OCI-LY3 (cell line): ENCODE data around the gene DPF3.

Experiments
- EZH2phosphoT487 ChIP-seq: fragments of 200-600 bp; shearing (Covaris generic); IDR thresholded peaks from 2 replicates; pipeline ENCODE4 v1.6.1; 2018; ENCODE audit warnings: antibody characterized with exemption, mixed run types, low read depth
- TF ChIP-seq, protein P1 (sequence below): fragments of 200-600, 300-600 bp; sonication (generic); IDR thresholded peaks from 2 replicates; pipeline ENCODE4 v1.5.1; 2014; ENCODE audit warnings: antibody characterized with exemption, low read length, low read depth

DNA sequence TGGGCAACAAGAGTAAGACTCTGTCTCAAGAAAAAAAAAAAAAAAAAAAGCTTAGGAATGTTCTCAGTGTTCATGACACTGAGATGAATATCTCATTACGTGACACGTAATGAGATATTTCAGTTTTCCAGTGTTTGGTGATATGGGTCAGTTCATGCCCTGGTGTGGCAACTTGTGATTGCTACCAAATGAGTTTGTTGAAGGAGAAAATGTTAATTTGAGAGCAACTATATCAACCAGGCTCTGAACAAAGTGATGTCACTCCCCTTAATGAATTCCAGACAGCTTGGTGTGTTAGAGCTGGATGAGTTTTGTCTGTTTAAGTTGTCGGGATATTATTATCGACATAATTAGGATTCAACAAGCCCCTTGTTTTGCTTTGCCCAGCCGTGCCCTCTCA lies 211.7 kb downstream of the DPF3 start:
- TF ChIP-seq, protein P1, sequence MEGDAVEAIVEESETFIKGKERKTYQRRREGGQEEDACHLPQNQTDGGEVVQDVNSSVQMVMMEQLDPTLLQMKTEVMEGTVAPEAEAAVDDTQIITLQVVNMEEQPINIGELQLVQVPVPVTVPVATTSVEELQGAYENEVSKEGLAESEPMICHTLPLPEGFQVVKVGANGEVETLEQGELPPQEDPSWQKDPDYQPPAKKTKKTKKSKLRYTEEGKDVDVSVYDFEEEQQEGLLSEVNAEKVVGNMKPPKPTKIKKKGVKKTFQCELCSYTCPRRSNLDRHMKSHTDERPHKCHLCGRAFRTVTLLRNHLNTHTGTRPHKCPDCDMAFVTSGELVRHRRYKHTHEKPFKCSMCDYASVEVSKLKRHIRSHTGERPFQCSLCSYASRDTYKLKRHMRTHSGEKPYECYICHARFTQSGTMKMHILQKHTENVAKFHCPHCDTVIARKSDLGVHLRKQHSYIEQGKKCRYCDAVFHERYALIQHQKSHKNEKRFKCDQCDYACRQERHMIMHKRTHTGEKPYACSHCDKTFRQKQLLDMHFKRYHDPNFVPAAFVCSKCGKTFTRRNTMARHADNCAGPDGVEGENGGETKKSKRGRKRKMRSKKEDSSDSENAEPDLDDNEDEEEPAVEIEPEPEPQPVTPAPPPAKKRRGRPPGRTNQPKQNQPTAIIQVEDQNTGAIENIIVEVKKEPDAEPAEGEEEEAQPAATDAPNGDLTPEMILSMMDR: no peak
- TF ChIP-seq EZH2phosphoT487: no peak
